Measurements from ENCODE around the gene CAPZB.

GRCh38 chr1:19396280-19396679, 89.1 kb downstream of the CAPZB start:
- no peak for TF ChIP-seq EZH2phosphoT487 (IDR thresholded peaks at IDR 0.05; ENCODE audit: insufficient read depth, low read depth)
- no peak for TF ChIP-seq EZH2 (IDR thresholded peaks at IDR 0.05; ENCODE audit: insufficient read depth, poor library complexity, severe bottlenecking)
